ENCODE data around the gene SYT1. TPM values are rescaled to one million over a fixed set of nuclear protein-coding genes. Genes with fewer than 3 reads are reported as not detected.

SYT1 gene
- total and polyA plus RNA-seq, 2 experiments from 2014 or later: 48.7 to 51.7 TPM

GRCh38 chr12:79223210-79223609, 358.6 kb downstream of the SYT1 start:
- Histone ChIP-seq H2AFZ (no peak overlapping the region), H3F3A (replicated peaks; ENCODE audit: low read depth) (no peaks in the 10 kb centered on the region), H3K27me3 (ENCODE audit: insufficient read depth) (no peaks in the 10 kb centered on the region), H3K4me3 (no peak overlapping the region), H4K20me1 (replicated peaks; ENCODE audit: insufficient read depth) (no peaks in the 10 kb centered on the region), H3K4me1 (ENCODE audit: insufficient read depth) (peaks cover 15% of the 10 kb centered on the region), H3K36me3 (ENCODE audit: insufficient read depth) (peaks cover 8% of the 10 kb centered on the region; the same call in 1 of the 2 replicates), H3K9me2 (ENCODE audit: insufficient read depth) (no peaks in the 10 kb centered on the region), H3K27ac (ENCODE audit: low read depth) (no peak overlapping the region), H3K4me2 (no peak overlapping the region), H3K79me2 (replicated peaks; ENCODE audit: insufficient read depth) (peaks cover 7% of the 10 kb centered on the region; the same call in 1 of the 2 replicates)
- no peak for TF ChIP-seq NANOG (IDR thresholded peaks at IDR 0.05; ENCODE audit: borderline replicate concordance)
- Mint-ChIP-seq H3K4me3 (no peak overlapping the region), H3K4me1 (peaks cover 8% of the 10 kb centered on the region), H3K27ac (no peak overlapping the region), H3K27me3 (ENCODE audit: insufficient read depth, low read depth, poor library complexity) (peaks cover 4% of the 10 kb centered on the region), H3K36me3 (ENCODE audit: low read depth) (peaks cover 43% of the 10 kb centered on the region), H3K9me3 (peaks cover 20% of the 10 kb centered on the region)
- ATAC-seq (no peak), DNase-seq (ENCODE audit: low spot score) (no peak)

GRCh38 chr12:79223761-79224160, 359.2 kb downstream of the SYT1 start:
- Histone ChIP-seq H3K4me2 (no peak overlapping the region), H3K4me1 (ENCODE audit: insufficient read depth) (peaks cover 20% of the 10 kb centered on the region), H3K36me3 (ENCODE audit: insufficient read depth) (peaks cover 8% of the 10 kb centered on the region; the same call in 1 of the 2 replicates), H3K79me2 (replicated peaks; ENCODE audit: insufficient read depth) (peaks cover 7% of the 10 kb centered on the region; the same call in 1 of the 2 replicates), H2AFZ (no peak overlapping the region), H3F3A (replicated peaks; ENCODE audit: low read depth) (no peaks in the 10 kb centered on the region), H3K27ac (ENCODE audit: low read depth) (no peak overlapping the region), H3K9me2 (ENCODE audit: insufficient read depth) (no peaks in the 10 kb centered on the region), H4K20me1 (replicated peaks; ENCODE audit: insufficient read depth) (no peaks in the 10 kb centered on the region), H3K27me3 (ENCODE audit: insufficient read depth) (no peaks in the 10 kb centered on the region), H3K4me3 (no peak overlapping the region)
- H3K27me3 Mint-ChIP-seq (ENCODE audit: insufficient read depth, low read depth, poor library complexity): peaks cover 4% of the 10 kb centered on the region
- H3K36me3 Mint-ChIP-seq (ENCODE audit: low read depth): peaks cover 38% of the 10 kb centered on the region
- no peak for ATAC-seq
- peaks cover 20% of the 10 kb centered on the region for H3K9me3 Mint-ChIP-seq
- TF ChIP-seq CREB1 (CRISPR knock-in tag; IDR thresholded peaks at IDR 0.05; ENCODE audit: low read depth): no peak
- no peak for TF ChIP-seq POLR2AphosphoS5 (IDR thresholded peaks at IDR 0.05; ENCODE audit: low read depth)
- no peak for TF ChIP-seq JUNB (IDR thresholded peaks at IDR 0.05; ENCODE audit: unreplicated experiment)
- TF ChIP-seq EZH2 (IDR thresholded peaks at IDR 0.05; ENCODE audit: low read depth, unreplicated experiment): no peak
- H3K4me3 Mint-ChIP-seq: no peak overlapping the region
- no peak for DNase-seq (ENCODE audit: low spot score)
- peaks cover 14% of the 10 kb centered on the region for H3K4me1 Mint-ChIP-seq
- H3K27ac Mint-ChIP-seq: no peak overlapping the region

GRCh38 chr12:79227091-79227490, 362.5 kb downstream of the SYT1 start:
- peaks cover 7% of the 10 kb centered on the region for H3K9me3 Mint-ChIP-seq
- Histone ChIP-seq H3K9me2 (ENCODE audit: insufficient read depth) (no peaks in the 10 kb centered on the region), H3K79me2 (replicated peaks; ENCODE audit: insufficient read depth) (no peaks in the 10 kb centered on the region), H3K27me3 (ENCODE audit: insufficient read depth) (no peaks in the 10 kb centered on the region), H3K4me1 (ENCODE audit: insufficient read depth) (peaks cover 25% of the 10 kb centered on the region), H3F3A (replicated peaks; ENCODE audit: low read depth) (no peaks in the 10 kb centered on the region), H3K4me3 (no peak overlapping the region), H3K36me3 (ENCODE audit: insufficient read depth) (no peaks in the 10 kb centered on the region), H3K27ac (ENCODE audit: low read depth) (no peak overlapping the region), H2AFZ (no peak overlapping the region), H4K20me1 (replicated peaks; ENCODE audit: insufficient read depth) (no peaks in the 10 kb centered on the region), H3K4me2 (no peak overlapping the region)
- H3K27ac Mint-ChIP-seq: no peak overlapping the region
- H3K36me3 Mint-ChIP-seq (ENCODE audit: low read depth): peaks cover 9% of the 10 kb centered on the region
- peaks cover 20% of the 10 kb centered on the region for H3K4me1 Mint-ChIP-seq
- no peak for ATAC-seq
- no peak overlapping the region for H3K4me3 Mint-ChIP-seq
- H3K27me3 Mint-ChIP-seq (ENCODE audit: insufficient read depth, low read depth, poor library complexity): peaks cover 4% of the 10 kb centered on the region
- DNase-seq (ENCODE audit: low spot score): no peak
- no peak for TF ChIP-seq JUNB (IDR thresholded peaks at IDR 0.05; ENCODE audit: unreplicated experiment)
- no peak for TF ChIP-seq EZH2 (IDR thresholded peaks at IDR 0.05; ENCODE audit: low read depth, unreplicated experiment)
- no peak for TF ChIP-seq REST (IDR thresholded peaks at IDR 0.05; ENCODE audit: unreplicated experiment)
- TF ChIP-seq CTCF (conservative IDR thresholded peaks at IDR 0.05; ENCODE audit: low read depth in 2 of 2): no peak
- no peak for TF ChIP-seq ZNF114 (CRISPR knock-in tag; IDR thresholded peaks at IDR 0.05)
- no peak for TF ChIP-seq ZNF331 (CRISPR knock-in tag; IDR thresholded peaks at IDR 0.05; ENCODE audit: low read depth)
- TF ChIP-seq STAT1 (IDR thresholded peaks at IDR 0.05; ENCODE audit: unreplicated experiment): no peak
- TF ChIP-seq ETS1 (IDR thresholded peaks at IDR 0.05): no peak
- no peak for TF ChIP-seq CREB1 (CRISPR knock-in tag; IDR thresholded peaks at IDR 0.05; ENCODE audit: low read depth)
- no peak for TF ChIP-seq POLR2AphosphoS5 (IDR thresholded peaks at IDR 0.05; ENCODE audit: low read depth)
- TF ChIP-seq NANOG (IDR thresholded peaks at IDR 0.05; ENCODE audit: borderline replicate concordance): no peak
- TF ChIP-seq EZH2phosphoT487 (IDR thresholded peaks at IDR 0.05; ENCODE audit: unreplicated experiment): no peak
